SW480 (cell line): ENCODE measurements around the gene CTTNBP2NL.

Source experiments
- DNase-seq: peaks from one replicate; pipeline ENCODE4 v3.0.0-alpha.2; 2016; ENCODE audit warnings: low spot score

The CTTNBP2NL gene, protein sequence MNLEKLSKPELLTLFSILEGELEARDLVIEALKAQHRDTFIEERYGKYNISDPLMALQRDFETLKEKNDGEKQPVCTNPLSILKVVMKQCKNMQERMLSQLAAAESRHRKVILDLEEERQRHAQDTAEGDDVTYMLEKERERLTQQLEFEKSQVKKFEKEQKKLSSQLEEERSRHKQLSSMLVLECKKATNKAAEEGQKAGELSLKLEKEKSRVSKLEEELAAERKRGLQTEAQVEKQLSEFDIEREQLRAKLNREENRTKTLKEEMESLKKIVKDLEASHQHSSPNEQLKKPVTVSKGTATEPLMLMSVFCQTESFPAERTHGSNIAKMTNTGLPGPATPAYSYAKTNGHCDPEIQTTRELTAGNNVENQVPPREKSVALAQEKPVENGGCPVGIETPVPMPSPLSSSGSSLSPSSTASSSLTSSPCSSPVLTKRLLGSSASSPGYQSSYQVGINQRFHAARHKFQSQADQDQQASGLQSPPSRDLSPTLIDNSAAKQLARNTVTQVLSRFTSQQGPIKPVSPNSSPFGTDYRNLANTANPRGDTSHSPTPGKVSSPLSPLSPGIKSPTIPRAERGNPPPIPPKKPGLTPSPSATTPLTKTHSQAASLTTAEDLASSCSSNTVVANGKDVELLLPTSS

DNA sequence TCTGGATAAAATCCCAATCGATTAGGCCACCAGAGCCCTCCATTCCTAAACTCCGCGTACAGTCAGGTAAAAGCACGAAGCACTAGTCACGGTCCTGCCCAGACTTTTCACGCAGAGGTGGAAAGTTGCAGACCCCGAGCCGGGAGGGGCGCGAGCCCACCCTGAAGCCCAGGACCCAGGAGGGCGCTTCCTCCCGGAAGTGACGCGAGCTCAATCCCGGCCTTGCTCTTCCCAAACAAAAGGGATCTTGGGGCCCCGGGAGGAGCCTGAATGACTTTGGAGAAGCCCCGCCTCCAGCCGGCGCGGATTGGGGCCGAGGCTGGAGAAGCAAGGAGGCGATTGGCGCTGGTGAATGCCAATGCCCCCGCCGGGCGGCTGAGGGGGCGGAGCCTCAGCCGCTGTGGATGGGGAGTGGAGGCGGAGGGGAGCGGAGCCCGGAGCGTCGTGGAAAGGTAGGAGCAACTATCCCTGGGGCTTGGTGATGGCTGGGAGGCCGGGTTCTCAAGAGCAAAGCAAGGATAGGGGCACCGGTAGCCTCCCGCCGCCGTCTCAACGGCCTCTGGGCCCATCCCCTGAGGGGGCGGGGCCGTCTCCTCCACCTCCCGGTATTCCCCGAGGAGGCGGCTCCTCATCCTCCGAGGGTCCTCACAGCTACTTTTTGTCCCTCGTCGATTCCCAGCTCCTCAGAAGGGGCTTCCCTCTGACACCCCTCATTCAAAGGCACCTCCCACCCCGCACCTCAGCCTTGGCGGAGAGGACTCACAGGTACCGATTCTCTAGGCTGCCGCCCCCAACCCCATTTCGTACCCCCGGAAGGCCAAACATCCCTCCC, at the start of gene CTTNBP2NL:
Gene CTTNBP2NL (plus strand): TSS at position 394 of the 832 bp plus-strand sequence. CDS start 19,952 bp downstream, outside the sequence.
- peak; percentile 91 for DNase-seq

DNA sequence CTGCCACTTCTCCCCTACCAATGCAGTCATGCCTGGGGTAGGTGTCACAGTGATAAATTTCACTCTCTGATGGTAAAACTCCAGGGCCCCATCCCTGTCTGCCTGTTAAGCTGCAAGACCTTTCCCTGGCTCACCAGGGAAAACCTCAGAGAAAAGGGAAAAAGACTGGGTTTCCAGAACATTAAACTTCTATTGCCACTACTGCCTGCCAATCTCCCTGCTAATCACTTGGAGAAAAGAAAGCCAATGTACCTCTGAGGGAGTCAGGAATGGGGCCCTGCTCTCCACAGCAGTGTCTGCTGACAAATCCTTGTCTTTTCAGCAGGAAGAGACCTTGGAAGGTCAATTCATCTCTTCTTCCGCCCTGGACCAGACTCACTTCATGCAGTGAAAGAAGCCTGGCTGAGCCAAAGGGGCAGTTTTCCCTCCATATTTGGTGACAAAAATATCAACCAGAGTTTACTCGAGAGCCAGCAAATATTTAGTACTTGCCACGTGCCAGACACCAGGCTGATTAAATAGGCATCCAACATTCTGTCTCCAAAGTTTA, 49.1 kb upstream of the CTTNBP2NL start:
- no peak for DNase-seq

DNA sequence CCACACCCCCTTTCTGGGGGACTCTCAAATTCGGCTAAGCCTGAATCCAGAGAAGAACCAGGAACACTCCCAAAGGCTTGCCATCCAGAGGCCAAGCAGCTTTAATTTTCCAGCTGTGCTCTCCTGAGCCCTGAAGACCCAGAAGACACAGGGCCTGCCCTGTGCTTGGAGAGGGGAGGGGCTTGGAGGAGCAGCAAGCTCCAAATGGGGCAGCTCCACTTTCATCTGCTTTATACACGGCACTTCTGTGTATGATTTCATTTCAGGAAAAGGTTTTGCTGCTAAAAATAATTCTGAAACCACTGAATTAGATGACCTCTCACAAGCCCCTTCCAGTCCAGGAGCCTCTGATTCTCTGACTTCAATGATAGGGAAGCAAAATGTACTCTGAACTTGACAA, 39.2 kb upstream of the CTTNBP2NL start:
- no peak for DNase-seq

DNA sequence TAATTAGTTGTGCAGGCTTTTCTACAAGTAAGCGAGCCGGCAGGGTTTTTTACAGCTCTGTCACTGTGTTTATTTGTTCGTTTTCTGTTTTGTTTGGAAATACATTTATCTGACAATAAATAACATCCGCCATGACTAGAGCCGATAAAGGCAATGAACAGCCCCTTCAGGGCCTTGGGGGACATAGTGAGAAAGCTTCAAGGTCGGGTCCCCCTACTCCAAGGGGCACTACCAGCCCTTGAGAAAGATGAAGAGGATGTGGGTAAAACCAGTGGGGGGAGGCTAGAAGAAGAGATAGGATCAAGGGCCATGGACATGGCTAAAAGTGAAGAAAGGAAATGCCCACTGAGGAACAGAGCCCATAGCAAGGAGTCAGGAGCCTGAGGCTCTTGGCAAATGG, 38.5 kb upstream of the CTTNBP2NL start:
- DNase-seq, result no peak

DNA sequence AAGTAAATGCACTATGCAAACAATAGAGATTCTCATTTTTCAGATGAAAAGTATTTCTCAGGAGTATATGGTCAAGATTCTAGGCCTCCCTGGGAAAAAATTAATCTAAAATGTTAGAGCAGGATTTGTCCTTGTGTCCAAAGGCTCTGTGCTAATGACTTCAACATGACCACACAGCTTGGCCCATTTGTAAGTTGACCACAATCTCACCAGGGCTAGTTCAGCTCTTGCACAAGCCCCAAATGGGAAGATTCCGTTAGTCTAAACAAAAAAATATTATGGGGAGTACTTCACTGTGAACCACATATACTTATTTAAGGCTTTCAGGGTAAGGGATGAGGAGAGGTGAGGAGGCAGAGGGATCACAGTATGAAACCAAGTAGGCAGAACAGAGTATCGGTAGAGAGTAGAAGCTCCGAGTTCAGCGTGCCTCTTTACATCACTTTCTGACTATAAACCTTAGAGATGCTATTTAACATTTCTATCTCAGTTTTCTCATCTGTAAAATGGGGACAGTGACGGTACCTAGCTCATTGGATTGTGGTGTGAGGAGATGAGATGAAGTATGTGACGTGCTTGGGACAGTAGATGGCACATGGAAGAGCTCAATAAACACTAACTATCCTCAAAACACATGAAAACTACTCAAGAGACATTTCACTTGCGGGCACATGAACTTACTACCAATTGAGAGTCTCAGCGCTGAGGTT, 37.8 kb upstream of the CTTNBP2NL start:
- no peak for DNase-seq

DNA sequence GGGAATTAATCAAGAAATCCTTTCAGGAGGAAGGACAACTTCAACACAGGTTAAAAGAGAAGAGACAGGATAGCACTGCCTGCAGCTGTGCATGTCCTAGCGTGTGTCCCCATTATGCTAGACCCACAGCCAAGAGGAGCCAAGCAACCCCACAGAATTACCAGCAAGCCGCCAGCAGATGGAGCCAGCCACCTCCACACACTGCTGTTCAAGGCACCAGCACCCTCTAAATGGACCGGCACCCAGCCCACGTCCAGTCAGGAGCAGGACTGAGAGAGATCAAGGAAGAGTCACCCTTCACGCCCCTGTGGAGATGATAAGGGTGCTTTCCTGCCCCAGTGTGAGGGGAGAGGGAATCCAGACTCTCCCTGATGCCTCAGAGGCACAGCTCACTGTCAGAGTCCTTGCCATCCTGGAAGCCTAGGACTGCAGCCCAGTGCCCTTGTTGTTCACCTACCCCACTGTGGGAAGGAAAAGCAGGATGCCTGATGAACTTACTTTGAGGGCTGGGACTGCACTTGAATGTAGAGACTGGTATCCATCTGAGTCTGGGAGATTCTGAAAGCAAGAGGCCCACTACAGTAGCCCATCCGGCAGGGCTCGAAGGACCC, 37.1 kb upstream of the CTTNBP2NL start:
- peak; percentile 25 for DNase-seq

DNA sequence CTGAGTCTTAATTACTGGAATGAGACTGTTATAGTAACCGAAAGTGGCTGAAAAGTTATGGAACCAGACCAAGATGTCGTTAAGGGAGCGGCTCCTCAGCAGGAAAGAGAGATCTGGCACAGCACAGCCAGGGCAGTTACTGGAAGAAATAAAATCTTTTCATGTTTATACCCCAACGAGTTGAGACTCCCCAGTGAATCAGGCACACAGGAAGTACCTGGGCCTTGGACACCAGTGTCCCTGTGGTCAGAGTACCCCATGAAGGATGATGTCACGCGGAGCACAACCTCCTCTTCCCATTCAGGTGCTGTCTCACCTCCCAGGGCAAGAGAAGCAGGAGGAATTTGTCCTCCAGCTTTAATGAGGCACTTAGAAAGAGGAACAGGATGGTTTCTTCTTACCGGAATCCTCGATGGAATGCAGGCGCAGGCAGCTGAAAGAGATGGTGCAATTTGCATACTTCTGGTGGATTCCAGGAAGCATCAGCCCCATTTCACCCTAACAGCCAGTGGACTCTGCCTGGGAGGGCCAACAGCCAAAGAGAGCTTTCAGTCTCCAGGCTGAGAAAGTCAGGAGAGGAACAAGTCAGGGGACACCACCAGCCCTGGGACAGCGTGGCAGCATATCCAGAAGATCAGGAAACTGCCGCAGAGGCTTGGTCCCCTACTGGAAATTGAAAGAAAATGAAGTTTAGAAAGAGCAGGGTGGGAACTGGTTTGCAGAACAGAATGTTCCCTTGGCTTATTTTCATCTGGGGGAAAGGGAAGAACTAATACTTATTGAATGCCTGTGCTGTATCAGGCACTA, 35.9 kb upstream of the CTTNBP2NL start:
- DNase-seq, result no peak

DNA sequence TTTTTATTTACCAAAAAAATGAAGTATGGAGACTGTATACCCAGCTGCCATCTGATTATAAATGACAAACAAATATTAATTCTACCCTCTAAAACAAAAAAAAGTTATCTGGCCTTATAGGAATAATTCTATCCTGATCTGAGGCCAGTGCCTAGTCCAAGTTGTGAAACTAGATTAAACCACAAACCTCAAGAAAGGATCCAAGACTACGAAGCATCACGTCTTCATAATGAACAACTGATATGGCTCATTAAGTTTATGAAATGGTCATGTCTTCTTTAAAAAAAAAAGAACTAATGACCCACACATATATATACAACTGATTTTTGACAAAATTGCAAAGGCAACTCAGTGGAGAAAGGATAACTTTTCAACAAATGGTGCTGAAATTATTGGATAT, 32.4 kb upstream of the CTTNBP2NL start:
- no peak for DNase-seq

DNA sequence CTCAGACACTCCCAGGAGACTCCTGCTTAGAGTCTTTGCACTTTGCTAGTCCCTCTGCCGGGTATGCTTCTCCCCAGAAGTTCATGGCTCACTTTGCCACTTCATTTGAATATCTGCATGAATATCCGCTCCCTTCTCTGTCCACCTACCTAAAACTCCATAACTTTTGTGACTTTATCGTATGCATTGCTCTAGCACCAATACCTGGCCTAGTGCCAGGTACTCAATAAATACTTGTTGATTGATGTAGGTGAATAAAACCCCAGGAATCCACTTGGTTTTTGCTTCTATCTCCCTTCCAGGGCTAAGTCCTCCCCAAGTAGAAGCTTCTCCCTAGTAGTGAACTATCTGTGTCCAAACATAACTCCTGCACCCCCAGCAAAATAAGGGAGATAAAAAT, 27.8 kb upstream of the CTTNBP2NL start:
- no peak for DNase-seq

DNA sequence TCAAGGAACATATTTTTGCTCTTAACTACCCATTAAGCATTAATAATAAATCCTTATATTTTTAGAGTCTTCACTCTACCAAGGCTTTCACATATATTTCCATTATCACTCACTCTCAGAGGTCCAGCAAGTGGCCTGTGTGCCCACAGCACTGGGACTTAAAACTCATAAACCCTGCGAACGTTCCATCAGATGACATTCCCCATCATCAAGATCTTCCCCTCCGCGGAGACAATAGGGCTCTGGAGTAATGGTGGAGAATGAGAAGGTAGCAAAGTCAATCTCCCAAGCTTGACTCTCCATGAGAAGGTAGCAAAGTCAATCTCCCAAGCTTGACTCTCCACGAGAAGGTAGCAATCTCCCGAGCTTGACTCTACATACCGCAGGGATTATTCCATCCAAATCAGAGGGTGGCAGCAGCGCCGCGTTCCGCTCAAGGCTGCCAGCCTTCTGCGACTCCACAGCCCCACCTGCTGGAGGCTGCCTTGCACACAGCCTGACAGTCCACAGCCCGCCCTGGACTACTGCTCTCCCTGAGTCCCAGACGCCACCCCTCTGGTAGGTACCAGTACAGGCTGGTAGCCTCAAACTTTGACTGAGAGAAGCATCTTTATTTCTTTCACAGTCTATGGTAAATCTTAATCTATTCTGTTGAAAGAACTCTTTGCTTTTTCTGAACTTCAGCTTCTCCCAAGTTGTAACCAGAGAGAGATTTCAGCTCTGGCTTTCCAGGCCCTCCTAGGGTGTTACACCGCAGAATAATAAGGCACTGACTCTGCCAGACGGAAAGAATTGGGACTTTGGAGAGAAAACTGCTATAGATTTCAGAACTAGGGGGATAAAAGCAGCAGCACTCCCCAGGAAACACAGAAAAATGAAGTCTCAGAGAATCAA, 26.4 kb upstream of the CTTNBP2NL start:
- peak; percentile 73 for DNase-seq

DNA sequence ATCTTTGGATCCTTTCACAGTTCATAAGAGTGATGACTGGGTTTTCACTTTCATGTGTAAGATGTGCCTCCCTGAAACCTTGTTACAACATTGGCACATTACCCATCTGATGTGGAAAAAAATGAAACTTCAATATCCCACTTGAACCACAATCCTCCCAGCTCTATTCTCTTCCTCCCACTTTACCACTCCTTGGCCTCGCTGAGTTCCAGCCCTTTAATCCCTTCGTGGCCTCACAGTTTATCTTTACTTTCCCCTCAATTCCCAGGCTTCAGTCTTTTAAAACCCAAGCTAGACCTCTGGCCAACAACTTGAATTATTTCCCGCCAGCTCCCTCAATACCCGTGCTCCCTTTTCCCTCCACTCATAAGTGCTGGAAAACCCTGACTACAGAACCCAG, 25.0 kb upstream of the CTTNBP2NL start:
- DNase-seq, result no peak

DNA sequence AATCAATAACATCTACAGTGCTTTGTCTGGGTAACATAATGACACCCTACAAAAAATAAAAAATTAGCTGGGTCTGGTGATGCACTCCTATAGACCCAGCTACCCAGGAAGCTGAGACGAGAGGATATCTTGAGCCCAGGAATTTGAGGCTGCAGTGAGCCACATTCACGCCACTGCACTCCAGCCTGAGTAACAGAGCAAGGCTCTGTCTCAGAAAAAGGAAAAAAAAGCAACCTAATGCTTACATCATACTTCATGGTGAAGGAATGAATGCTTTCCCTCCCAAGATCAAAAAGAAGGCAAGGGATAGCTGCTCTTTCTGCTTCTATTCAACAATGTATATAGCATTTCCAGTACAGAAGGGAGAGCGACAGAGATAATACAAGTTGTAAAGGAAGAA, 24.2 kb upstream of the CTTNBP2NL start:
- no peak for DNase-seq

DNA sequence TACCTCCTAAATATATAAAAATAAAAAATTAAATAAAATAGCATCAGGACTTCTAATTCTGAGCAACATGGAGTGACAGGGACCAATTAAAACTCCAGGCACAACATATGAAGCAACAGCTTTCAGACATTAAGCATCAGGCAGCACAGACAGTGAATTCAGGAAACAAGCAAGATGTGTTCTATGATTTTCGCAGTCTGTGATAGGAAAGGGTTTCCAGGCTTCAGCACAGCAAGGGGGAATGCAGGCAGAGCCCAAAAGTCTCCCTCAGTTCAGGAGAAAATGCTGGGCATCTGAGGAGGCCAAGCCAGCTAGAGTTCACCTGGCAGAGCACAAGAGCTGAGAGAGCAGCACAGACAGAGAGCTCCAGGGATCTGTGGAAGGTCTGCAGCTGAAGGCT, 22.2 kb upstream of the CTTNBP2NL start:
- DNase-seq, result no peak

DNA sequence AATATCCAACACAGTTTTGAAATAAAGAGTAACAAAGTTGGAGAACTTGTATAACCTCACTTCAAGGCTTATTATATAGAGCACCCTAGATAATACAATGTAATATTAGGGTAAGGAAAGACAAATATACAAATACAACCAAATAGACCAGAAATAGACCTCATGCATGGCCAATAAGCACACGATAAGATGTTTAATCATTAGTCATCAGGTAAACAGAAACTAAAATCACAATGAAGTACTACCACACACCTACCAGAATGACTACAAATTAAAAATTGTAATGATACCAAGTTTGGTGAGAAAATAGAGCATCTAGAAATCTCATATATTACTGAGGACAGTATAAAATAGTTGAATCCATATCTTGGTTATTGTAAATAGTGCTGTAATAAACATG, 20.3 kb upstream of the CTTNBP2NL start:
- no peak for DNase-seq

DNA sequence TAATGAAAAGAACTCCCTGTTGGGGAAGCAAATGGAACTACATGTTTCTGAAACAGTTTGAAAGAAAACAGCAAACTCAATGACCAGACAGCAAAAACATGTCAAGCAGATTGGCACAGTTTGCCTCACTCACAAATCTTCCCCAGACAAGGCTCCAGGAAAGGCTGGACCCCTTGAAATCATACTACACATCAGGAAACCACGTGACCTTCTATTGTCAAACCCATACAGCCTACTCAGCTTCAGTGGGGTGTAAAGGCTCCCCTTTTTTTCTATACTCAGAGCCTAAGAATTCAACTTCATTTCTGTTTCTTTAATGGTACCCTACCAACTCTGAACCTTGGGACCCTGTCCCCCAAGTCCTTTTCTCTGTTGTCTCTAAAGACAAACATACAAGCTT, 15.7 kb upstream of the CTTNBP2NL start:
- no peak for DNase-seq

DNA sequence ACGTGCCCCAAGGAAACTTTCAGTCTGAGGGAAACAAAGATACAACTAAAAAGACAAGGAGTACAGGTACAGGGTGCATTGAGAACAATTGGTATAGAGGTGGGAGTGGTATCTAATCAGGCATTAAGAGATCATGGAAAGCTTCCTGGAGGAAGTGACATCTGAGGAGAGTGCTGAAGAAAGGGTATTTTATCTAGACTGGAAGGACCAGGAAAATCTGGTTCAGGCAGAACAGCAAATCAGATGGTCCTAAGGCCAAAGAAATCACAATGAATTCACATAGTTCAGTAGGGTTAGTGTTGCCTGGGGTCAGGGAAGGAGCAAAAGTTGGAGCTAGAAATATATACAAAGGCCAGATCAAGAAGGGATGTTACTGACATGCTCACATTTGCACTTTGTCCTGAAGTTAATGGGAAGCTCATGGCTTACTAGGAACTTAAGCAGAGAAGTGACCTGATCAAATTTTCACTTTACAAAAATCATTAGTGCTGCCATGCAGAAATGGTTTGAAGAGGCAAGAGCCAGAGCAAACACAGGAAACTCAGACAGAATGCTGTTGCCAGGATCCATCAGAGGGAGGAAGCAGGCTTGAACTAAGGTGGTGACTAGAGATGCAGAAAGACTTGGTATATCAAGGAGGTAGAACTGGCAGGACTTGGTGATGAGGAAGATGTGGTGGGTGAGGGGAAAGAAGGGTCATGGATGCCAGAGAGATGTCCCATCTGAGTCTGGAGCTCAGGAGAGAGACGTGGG, 14.5 kb upstream of the CTTNBP2NL start:
- DNase-seq, result no peak

DNA sequence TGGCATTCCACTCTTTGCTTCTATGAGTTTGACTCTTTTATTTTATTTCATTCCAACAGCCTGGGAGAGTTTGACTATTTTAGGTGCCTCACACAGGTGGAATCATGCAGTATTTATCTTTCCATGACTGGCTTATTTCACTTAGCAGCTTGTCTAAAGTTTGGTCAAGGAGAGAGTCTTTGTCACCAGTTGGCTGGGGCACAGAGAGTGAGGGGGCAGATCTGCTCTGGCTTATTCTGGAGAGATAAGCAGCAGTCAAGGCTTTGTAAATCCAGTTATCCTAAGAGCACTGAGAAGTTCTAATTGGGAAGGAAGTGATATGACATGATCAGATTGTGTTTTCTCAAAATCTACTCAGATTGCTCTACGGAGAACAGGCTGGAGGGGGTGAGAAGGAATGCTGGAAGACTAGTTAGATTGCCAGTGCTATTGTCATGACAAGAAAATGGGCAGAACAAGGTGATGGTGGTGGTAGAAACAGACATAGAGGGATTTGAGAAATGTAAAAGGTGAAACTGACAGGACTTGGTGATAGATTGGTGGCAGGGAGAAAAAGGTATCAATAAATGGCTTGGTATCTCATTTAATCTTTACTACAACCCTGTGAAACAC, 12.1 kb upstream of the CTTNBP2NL start:
- no peak for DNase-seq

DNA sequence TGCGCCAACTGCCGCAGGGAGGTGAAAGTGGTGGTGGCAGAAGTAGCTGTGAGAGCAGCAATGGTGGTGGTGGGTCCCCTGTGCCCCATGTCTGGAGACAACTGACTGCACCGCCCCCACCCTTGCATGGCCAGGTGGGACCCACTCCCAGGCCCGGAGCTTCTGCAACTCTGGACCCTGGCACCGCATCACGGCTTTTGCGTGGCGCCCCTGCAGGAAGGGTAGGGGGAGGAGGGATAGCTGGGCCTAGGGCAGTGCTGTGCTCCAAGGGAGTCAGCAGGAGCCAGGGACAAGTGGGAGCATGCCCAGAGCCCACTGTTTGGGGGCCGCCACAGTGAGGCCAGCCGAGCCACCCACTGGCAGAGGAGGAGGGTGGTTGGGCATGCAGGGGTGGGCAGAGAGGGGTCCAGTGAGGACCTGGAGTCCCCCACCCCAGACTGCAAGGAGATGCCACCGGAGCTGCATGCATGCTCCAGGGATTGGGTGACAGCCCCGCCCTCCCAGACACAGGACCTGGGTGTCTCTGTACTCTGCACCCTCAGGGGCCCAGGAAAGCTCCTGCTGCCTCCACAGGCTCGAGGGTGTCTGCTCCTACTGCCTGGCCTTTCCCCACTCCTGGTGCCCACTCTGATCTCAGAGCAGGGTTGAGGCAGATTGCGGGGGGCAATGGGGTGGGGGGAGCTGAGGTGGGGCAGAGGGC, 9.8 kb upstream of the CTTNBP2NL start:
- DNase-seq, result no peak
